MG63 (cell line): ENCODE results near the gene LDLRAP1. TPM values are rescaled to one million over a fixed set of nuclear protein-coding genes. Genes with fewer than 3 reads are reported as not detected.
"Not testable (repeated sequence)": the region's sequence is repeated elsewhere in the genome, so short reads cannot be mapped to it uniquely, and the experiment has no call there.

Source experiments
- DNase-seq: peaks from one replicate; pipeline ENCODE4 v3.0.0-alpha.2; 2020
- H3K27me3 ChIP-seq: fragments of 250-450 bp; sonication (Bioruptor Pico); 2 replicates; pipeline ENCODE4 v1.5.1; 2020; ENCODE audit warnings: mild to moderate bottlenecking, moderate library complexity
- H3K36me3 ChIP-seq: fragments of 250-450 bp; sonication (Bioruptor Pico); 2 replicates; pipeline ENCODE4 v1.5.1; 2020; ENCODE audit warnings: mild to moderate bottlenecking, moderate library complexity
- H3K4me3 ChIP-seq: fragments of 250-450 bp; sonication (Bioruptor Pico); 2 replicates; pipeline ENCODE4 v1.5.1; 2020; ENCODE audit warnings: mild to moderate bottlenecking, moderate library complexity
- H3K9me3 ChIP-seq: fragments of 250-450 bp; sonication (Bioruptor Pico); 2 replicates; pipeline ENCODE4 v1.5.1; 2020; ENCODE audit warnings: mild to moderate bottlenecking, moderate library complexity
- total RNA-seq: library from RNA; depleted of rRNA; stranded (reverse); fragments of >200 nt; shearing (Covaris generic); gene quantifications from 2 replicates; pipeline ENCODE4 v1.2.3, GENCODE V29; 2014; ENCODE audit warnings: low replicate concordance; rRNA removed

LDLRAP1 gene, protein sequence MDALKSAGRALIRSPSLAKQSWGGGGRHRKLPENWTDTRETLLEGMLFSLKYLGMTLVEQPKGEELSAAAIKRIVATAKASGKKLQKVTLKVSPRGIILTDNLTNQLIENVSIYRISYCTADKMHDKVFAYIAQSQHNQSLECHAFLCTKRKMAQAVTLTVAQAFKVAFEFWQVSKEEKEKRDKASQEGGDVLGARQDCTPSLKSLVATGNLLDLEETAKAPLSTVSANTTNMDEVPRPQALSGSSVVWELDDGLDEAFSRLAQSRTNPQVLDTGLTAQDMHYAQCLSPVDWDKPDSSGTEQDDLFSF
- 7.8 and 13.3 TPM in 2 replicates for total RNA-seq

- peak; percentile 69 for DNase-seq
- no peaks in the 10 kb centered on the region for H3K36me3 ChIP-seq
- peak within 1 kb of the TSS; percentile 74 for H3K4me3 ChIP-seq
- no peaks in the 10 kb centered on the region for H3K27me3 ChIP-seq
- no peaks in the 10 kb centered on the region for H3K9me3 ChIP-seq
Measured at GRCh38 chr1:25543425-25544242, at the start of gene LDLRAP1. Gene LDLRAP1 (plus strand): TSS chr1:25543606. CDS start chr1:25543699, 93 bp downstream.

DNA sequence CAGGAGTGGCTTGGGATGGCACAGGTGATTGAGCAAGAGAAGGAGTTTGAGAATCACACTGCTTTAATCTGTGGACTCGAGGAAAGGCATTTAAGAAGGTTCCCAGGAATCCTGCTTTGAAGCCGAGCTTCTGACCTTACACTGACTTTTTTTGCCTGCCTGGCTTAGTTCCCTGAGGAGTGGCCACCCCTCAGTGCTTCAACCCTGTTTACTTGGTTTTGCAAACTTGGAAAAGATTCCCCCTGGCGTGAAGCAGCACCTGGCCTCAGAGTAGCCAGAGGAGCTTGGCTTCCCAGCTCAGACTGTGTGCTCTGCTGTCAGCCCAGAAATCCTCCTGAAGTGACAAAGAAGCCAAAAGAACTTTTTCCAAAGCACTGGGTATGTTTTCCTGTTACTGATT, 48.5 kb upstream of the LDLRAP1 start:
- Histone ChIP-seq H3K36me3 (peaks cover 24% of the 10 kb centered on the region), H3K9me3 (no peaks in the 10 kb centered on the region), H3K4me3 (no peak overlapping the region), H3K27me3 (no peaks in the 10 kb centered on the region)
- DNase-seq = no peak

- DNase-seq = no peak
- Histone ChIP-seq H3K9me3 (no peaks in the 10 kb centered on the region), H3K4me3 (no peak overlapping the region), H3K27me3 (no peaks in the 10 kb centered on the region), H3K36me3 (peaks cover 22% of the 10 kb centered on the region)
Measured at GRCh38 chr1:25500694-25501093, 42.7 kb upstream of the LDLRAP1 start.

- DNase-seq = peak; percentile 21
- Histone ChIP-seq H3K9me3 (no peaks in the 10 kb centered on the region), H3K36me3 (peaks cover 22% of the 10 kb centered on the region), H3K4me3 (no peak overlapping the region), H3K27me3 (no peaks in the 10 kb centered on the region)
Measured at GRCh38 chr1:25501235-25502058, 42.0 kb upstream of the LDLRAP1 start.

- H3K27me3 ChIP-seq = no peaks in the 10 kb centered on the region
- H3K9me3 ChIP-seq = no peaks in the 10 kb centered on the region
- peaks cover 22% of the 10 kb centered on the region for H3K36me3 ChIP-seq
- no peak overlapping the region for H3K4me3 ChIP-seq
- DNase-seq = peak; percentile 18
Measured at GRCh38 chr1:25502957-25503356, 40.4 kb upstream of the LDLRAP1 start.

DNA sequence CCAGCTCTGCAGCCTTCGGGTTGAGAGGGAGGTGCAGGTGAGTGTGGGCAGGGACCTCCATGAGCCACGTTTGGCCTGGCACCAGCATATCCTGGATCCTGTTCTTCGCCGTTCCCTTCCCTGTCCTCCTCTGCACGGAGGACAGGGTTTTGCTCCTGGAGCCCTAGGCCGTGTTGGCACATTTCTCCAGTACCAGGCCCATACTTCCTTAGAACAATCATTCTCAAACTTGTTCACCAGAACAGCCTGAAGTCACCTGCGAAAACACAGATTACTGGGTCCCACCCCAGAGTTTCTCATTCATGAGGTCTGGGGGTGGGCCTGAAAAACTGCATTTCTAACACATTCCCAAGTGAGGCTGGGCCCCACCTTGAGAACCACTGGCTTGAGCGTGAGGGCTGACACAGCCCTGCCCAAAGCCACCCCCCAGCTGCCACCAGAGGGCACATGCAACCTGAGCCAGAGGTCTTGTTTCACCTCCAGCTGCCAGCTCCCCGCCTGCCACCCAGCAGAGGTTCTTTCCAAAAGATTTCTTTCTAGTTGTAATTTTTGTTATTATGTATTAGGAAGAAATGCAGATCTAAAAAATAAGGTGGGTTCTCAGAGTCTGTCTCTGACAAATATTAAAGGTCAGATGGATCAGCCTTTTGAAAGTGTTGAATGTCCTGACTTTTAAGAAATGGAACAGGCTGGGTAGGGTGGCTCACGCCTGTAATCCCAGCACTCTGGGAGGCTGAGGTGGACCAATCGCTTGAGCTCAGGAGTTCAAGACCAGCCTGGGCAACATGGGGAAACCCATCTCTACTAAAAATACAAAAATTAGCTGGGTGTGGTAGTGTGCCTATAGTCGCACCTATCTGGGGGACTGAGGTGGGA, 39.6 kb upstream of the LDLRAP1 start:
- Histone ChIP-seq H3K36me3 (peaks cover 21% of the 10 kb centered on the region), H3K4me3 (no peak overlapping the region), H3K9me3 (no peaks in the 10 kb centered on the region), H3K27me3 (no peaks in the 10 kb centered on the region)
- DNase-seq = peak; percentile 29

DNA sequence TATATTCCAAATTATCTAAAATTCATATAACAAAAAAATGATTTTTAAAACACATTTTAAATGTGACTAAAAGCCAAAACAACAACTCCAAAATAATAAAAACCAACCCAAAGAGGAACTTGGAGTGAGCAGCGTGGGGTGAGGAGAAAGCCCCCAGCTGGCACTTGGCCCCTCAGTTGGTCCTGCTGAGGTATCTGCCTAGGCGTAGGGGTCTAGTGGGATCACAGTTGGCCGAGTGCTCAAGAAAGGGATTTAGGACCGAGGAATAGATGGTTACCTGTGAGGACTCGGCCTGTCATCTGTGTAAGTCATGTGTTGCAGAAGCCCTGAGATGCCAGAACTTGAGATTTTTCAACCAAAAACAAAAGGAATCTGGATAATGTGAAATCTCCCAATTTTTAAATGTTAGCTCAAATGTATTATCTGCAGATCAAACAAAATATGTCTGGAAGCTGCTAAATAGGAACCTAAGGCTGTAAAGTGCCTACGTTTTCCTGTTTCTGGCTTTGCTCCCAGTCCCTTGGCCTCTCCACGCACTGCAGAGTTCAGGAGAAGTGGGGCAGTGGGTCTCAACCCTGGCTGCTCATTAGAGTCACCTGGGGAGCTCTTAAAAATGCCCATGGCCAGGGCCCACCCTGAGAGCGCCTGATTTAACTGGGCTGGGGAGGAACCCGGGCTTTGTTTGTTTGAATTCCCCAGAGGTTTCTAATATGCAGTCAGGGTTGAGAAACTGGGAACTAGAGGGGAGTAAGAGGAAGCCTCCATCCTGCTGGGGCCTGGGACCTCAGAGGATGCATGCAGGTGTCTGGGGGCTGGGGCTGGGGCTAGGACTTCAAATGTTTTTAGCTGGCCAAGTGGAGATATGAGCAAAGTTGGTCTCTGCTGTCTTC, 38.5 kb upstream of the LDLRAP1 start:
- Histone ChIP-seq H3K27me3 (no peaks in the 10 kb centered on the region), H3K36me3 (peaks cover 17% of the 10 kb centered on the region), H3K9me3 (no peaks in the 10 kb centered on the region), H3K4me3 (no peak overlapping the region)
- no peak for DNase-seq

- peaks cover 9% of the 10 kb centered on the region for H3K36me3 ChIP-seq
- H3K27me3 ChIP-seq = no peaks in the 10 kb centered on the region
- no peak overlapping the region for H3K4me3 ChIP-seq
- no peak for DNase-seq
- H3K9me3 ChIP-seq = no peaks in the 10 kb centered on the region
Measured at GRCh38 chr1:25505656-25506385, 37.6 kb upstream of the LDLRAP1 start.

DNA sequence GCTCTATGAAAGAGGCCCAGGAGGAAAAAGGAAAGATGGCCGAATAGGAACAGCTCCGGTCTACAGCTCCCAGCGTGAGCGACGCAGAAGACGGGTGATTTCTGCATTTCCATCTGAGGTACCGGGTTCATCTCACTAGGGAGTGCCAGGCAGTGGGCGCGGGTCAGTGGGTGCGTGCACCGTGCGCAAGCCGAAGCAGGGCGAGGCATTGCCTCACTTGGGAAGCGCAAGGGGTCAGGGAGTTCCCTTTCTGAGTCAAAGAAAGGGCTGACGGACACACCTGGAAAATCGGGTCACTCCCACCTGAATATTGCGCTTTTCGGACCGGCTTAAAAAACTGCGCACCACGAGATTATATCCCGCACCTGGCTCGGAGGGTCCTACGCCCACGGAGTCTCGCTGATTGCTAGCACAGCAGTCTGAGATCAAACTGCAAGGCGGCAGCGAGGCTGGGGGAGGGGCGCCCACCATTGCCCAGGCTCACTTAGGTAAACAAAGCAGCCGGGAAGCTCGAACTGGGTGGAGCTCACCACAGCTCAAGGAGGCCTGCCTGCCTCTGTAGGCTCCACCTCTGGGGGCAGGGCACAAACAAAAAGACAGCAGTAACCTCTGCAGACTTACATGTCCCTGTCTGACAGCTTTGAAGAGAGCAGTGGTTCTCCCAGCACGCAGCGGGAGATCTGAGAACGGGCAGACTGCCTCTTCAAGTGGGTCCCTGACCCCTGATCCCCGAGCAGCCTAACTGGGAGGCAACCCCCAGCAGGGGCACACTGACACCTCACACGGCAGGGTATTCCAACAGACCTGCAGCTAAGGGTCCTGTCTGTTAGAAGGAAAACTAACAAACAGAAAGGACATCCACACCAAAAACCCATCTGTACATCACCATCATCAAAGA, 36.6 kb upstream of the LDLRAP1 start:
- DNase-seq, H3K9me3 ChIP-seq, H3K27me3 ChIP-seq: not testable (repeated sequence)

GRCh38 chr1:25513666-25514065, 29.7 kb upstream of the LDLRAP1 start:
- DNase-seq = no peak
- Histone ChIP-seq H3K36me3 (no peaks in the 10 kb centered on the region), H3K4me3 (no peak overlapping the region), H3K27me3 (no peaks in the 10 kb centered on the region), H3K9me3 (no peaks in the 10 kb centered on the region)

More for the DNA sequence above, 36.6 kb upstream of the LDLRAP1 start:
- not testable (repeated sequence) for H3K4me3 ChIP-seq, H3K36me3 ChIP-seq

- H3K27me3 ChIP-seq = no peaks in the 10 kb centered on the region
- H3K9me3 ChIP-seq = no peaks in the 10 kb centered on the region
Measured at GRCh38 chr1:25515033-25515432, 28.4 kb upstream of the LDLRAP1 start.

GRCh38 chr1:25516686-25517085, 26.7 kb upstream of the LDLRAP1 start:
- Histone ChIP-seq H3K36me3 (no peaks in the 10 kb centered on the region), H3K9me3 (no peaks in the 10 kb centered on the region), H3K27me3 (no peaks in the 10 kb centered on the region), H3K4me3 (no peak overlapping the region)
- no peak for DNase-seq

More at GRCh38 chr1:25515033-25515432, 28.4 kb upstream of the LDLRAP1 start:
- no peak for DNase-seq
- Histone ChIP-seq H3K36me3 (no peaks in the 10 kb centered on the region), H3K4me3 (no peak overlapping the region)

- Histone ChIP-seq H3K4me3 (no peak overlapping the region), H3K27me3 (no peaks in the 10 kb centered on the region), H3K9me3 (no peaks in the 10 kb centered on the region), H3K36me3 (no peaks in the 10 kb centered on the region)
- no peak for DNase-seq
Measured at GRCh38 chr1:25517476-25518394, 25.7 kb upstream of the LDLRAP1 start.
